Endothelial cell of hepatic sinusoid (primary cell): ENCODE measurements around the gene GUK1.

Experiments
- in situ Hi-C: cut with HindIII; loops from 2 replicates; pipeline ENCODE4 v1.10.0; 2017; ENCODE audit warnings: low sequenced_read_pairs

GUK1 gene

DNA sequence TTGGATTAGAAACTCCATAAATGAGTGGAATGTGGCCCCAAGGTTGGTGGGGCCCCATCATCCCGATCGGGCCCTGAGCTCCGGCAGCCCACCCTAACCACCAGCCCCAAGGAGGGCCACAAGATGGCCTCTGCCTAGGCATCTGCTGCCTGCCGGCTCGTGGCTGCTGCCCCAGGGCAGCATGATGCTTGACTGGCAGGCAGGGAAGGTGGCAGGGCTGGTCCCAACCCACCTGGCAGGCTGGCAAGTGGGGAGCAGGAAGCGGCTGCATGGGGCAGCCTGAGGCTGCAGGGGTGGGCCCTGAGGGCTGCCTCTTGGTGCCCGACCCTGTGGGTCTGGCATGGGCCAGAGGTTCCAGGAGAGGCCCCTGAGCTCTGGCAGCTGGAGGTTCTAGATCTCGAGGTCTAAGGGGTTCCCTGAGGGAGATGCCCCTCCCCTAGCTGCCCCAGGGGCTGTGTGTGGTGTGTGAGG, 8.9 kb downstream of the GUK1 start:
- in situ Hi-C loops: no loop called here

GRCh38 chr1:228149406-228150119, 9.5 kb downstream of the GUK1 start, which contains the start of gene GJC2:
TSS of gene GJC2 (plus strand) at chr1:228149930. CDS start at chr1:228157759, 7,829 bp downstream.
- in situ Hi-C loops: no loop called here

DNA sequence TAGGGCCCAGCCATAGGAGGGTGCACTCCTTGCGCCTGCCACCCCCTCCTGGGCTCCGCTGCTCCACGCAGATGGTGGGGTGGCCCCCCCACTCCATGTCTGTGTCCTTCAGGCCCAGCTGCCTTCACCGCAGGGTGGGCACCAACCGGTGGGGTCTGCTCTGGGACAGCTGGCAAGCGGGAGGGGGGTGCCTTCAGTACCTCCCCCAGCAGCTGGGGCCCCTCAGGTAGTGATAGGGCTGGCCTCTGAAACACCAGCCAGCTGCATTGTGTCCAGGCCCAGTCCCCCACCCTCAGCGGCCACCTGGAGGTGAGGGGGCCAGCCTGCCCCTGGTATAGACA, 10.0 kb downstream of the GUK1 start:
- in situ Hi-C loops: no loop called here

GRCh38 chr1:228150461-228151179, 10.5 kb downstream of the GUK1 start:
- in situ Hi-C loops: no loop called here

- in situ Hi-C loops: no loop called here
Observed at GRCh38 chr1:228151180-228151925, 11.3 kb downstream of the GUK1 start.

- in situ Hi-C loops: no loop called here
Observed at GRCh38 chr1:228152097-228152917, 12.2 kb downstream of the GUK1 start.

GRCh38 chr1:228152918-228153258, 12.8 kb downstream of the GUK1 start:
- in situ Hi-C loops: no loop called here

- in situ Hi-C loops: no loop called here
Observed at GRCh38 chr1:228154021-228154669, 14.1 kb downstream of the GUK1 start.

GRCh38 chr1:228154670-228155571, 14.8 kb downstream of the GUK1 start:
- in situ Hi-C loops: no loop called here

- in situ Hi-C loops: no loop called here
Observed at GRCh38 chr1:228155596-228156514, 15.8 kb downstream of the GUK1 start.

- in situ Hi-C loops: no loop called here
Observed at GRCh38 chr1:228156515-228156881, 16.4 kb downstream of the GUK1 start.

DNA sequence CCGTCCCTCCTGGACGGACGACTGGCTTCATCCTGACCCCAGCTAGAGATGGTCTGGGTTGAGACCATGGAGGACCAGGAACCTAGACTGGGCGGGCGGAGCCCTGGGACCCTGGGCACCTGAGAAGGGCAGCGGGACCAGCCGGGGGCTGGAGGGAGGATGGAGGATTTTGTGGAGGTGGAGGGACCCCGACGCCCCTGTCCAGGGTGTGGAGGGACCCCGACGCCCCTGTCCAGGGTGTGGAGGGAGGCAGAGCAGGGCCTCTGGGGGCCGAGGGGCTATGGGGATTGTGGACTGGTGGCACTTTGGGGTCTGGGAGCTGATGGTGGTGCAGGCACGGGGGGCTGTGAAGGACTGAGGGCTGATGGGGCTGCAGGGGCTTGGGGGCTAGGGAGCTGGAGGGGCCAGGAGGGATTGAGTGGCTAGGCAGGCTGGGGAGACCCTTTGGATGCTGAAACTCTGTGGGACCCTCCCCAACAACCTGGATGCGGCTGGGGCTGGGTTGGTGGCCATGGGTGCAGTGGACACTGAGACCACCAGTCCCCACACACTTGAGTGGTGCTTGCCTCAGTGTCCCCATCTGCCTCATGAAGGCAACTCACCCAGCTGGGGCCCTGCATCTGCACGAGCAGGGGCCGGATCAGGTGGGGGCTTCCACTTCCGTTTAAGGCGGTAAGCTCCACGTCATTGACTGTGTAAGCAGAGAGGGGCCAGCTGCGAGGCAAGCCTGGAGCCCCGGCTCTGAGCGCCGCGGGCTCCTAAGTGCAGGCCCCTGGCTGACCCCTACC, 17.1 kb downstream of the GUK1 start:
- in situ Hi-C loops: no loop called here

DNA sequence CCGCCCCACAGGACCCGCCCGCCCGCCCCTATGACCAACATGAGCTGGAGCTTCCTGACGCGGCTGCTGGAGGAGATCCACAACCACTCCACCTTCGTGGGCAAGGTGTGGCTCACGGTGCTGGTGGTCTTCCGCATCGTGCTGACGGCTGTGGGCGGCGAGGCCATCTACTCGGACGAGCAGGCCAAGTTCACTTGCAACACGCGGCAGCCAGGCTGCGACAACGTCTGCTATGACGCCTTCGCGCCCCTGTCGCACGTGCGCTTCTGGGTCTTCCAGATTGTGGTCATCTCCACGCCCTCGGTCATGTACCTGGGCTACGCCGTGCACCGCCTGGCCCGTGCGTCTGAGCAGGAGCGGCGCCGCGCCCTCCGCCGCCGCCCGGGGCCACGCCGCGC, 17.6 kb downstream of the GUK1 start:
- in situ Hi-C loops: no loop called here

DNA sequence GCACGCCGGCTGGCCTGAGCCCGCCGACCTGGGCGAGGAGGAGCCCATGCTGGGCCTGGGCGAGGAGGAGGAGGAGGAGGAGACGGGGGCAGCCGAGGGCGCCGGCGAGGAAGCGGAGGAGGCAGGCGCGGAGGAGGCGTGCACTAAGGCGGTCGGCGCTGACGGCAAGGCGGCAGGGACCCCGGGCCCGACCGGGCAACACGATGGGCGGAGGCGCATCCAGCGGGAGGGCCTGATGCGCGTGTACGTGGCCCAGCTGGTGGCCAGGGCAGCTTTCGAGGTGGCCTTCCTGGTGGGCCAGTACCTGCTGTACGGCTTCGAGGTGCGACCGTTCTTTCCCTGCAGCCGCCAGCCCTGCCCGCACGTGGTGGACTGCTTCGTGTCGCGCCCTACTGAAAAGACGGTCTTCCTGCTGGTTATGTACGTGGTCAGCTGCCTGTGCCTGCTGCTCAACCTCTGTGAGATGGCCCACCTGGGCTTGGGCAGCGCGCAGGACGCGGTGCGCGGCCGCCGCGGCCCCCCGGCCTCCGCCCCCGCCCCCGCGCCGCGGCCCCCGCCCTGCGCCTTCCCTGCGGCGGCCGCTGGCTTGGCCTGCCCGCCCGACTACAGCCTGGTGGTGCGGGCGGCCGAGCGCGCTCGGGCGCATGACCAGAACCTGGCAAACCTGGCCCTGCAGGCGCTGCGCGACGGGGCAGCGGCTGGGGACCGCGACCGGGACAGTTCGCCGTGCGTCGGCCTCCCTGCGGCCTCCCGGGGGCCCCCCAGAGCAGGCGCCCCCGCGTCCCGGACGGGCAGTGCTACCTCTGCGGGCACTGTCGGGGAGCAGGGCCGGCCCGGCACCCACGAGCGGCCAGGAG, 18.3 kb downstream of the GUK1 start:
- in situ Hi-C loops: no loop called here

DNA sequence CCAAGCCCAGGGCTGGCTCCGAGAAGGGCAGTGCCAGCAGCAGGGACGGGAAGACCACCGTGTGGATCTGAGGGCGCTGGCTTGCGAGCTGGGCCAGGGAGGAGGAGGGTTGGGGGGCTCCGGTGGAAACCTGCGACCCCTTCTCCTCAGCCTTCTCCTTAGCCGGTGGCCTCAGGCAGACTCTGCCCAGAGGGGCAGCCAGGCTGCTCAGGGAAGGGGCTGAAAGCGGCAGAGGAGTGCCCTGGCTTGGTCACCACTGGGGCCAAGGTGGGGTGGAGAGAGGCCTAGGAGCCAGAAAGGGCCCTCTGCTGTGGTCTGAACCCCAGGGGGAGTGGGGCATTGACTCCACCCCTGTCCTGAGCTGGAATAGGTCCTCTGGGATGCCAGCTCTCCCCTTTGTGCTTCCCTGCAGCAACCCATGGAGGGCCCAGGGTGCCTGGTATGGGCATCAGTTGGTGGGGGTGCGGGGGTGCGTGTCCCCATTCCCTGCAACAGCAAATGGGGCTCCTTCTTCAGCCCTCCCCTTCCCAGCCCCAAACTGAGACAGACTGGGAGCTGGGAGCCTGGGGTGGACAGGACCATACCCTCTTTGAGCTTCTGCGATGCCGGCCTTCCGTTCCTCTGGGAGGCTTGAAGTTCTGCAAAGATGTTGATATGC, 19.1 kb downstream of the GUK1 start:
- in situ Hi-C loops: no loop called here

DNA sequence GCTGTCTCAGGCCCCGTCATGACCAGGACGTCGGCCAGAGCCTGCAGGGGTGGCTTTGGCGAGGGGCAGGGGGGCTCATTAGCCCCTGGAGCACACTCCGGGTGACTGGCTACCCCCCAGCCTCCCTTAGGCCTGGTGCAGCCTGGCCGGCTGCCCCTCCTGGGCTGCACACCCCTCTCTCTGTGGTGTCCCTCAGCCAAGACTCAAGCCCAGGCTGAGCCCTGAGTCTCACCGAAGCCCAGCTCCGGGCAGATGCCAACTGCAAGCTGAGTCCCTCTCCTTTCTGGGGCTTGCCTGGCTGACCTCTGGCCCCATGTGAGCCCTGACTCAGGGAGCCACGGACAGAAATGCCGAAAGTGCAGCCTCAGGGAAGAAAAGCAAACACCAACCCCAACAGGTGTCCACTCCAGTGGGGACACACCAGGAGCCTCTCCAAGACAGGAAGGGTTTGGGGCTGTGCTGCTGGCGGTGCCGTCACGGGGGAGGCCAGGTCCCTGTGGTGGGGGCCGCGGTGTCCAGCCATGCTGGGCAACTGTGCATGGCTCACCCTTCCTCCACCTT, 20.2 kb downstream of the GUK1 start:
- in situ Hi-C loops: no loop called here
